Tibial nerve (tissue), 4 donors: ENCODE data around the gene CTNNA3. TPM values are rescaled to one million over a fixed set of nuclear protein-coding genes. Genes with fewer than 3 reads are reported as not detected.

ENCODE experiments used
- DNase-seq, 2 donors: peaks; one replicate each; pipeline ENCODE4 v3.0.0-alpha.2; 2019; ENCODE audit warnings: low spot score in 2 of 2
- H3K27ac ChIP-seq, 4 donors: fragments of 200-600 bp; sonication (generic) in 3 of 4; one replicate each; pipeline ENCODE4 v1.5.1; 2017 to 2019; ENCODE audit warnings: mild to moderate bottlenecking in 1 of 4
- H3K27me3 ChIP-seq, 2 donors: fragments of 200-600 bp; sonication (generic) in 1 of 2; one replicate each; pipeline versions ENCODE4 v1.5.1 to v1.6.0; 2017 to 2019
- H3K36me3 ChIP-seq, 3 donors: fragments of 200-600 bp; sonication (generic); one replicate each; pipeline ENCODE4 v1.5.1; 2018 to 2019
- H3K4me1 ChIP-seq, 4 donors: fragments of 200-600 bp; sonication (generic) in 3 of 4; one replicate each; pipeline ENCODE4 v1.5.1; 2017 to 2019
- H3K4me3 ChIP-seq, 4 donors: fragments of 200-600 bp; sonication (generic) in 3 of 4; one replicate each; pipeline ENCODE4 v1.5.1; 2017 to 2019; ENCODE audit warnings: mild to moderate bottlenecking in 1 of 4, moderate library complexity in 1 of 4
- H3K9me3 ChIP-seq, 4 donors: fragments of 200-600 bp; sonication (generic) in 3 of 4; one replicate each; pipeline ENCODE4 v1.5.1; 2017 to 2019
- CTCF ChIP-seq, 5 experiments: fragments of 200-600 bp in 3 of 5; fragments of 450-650 bp in 2 of 5; sonication (generic) in 3 of 5; IDR thresholded peaks; one replicate each; pipeline ENCODE4 v1.5.1; 2016 to 2019; ENCODE audit warnings: antibody characterized with exemption in 5 of 5, mild to moderate bottlenecking in 3 of 5, moderate library complexity in 2 of 5
- EP300 ChIP-seq, 2 donors: sonication (generic); formaldehyde crosslinking; IDR thresholded peaks; one replicate each; pipeline ENCODE4 v1.6.1; 2017; ENCODE audit warnings: antibody characterized with exemption in 2 of 2, mild to moderate bottlenecking in 1 of 2
- POLR2A ChIP-seq, 2 donors: fragments of 450-650 bp; IDR thresholded peaks; one replicate each; pipeline ENCODE4 v1.6.1; 2017; ENCODE audit warnings: antibody characterized with exemption in 2 of 2, mild to moderate bottlenecking in 2 of 2, moderate library complexity in 2 of 2
- WGBS, 2 donors: methylation state at CpG; one replicate each; pipeline ENCODE4 v1.1.5; 2018; 5-methylcytosine and 5-hydroxymethylcytosine counted together
- total RNA-seq, 4 donors: library from RNA; depleted of rRNA; stranded (reverse); fragments of >200 nt; gene quantifications; one replicate each; pipeline ENCODE4 v1.1.0, GENCODE V29; 2016

The CTNNA3 gene
- total RNA-seq, 4 donors from 2014 or later: 15.9 to 36.1 (median 23.1) TPM

- Histone ChIP-seq H3K27ac (no peak overlapping the region), H3K9me3 (no peaks in the 10 kb centered on the region), H3K36me3 (no peaks in the 10 kb centered on the region), H3K27me3 (no peaks in the 10 kb centered on the region), H3K4me1 (no peaks in the 10 kb centered on the region), H3K4me3 (no peak overlapping the region)
- no peak for DNase-seq
- 51 to 58% methylated on average over 1 of the region's 1 CpG for WGBS, 2 donors
- TF ChIP-seq EP300 (IDR thresholded peaks at IDR 0.05) (no peak), CTCF (IDR thresholded peaks at IDR 0.05) (no peak), POLR2A (IDR thresholded peaks at IDR 0.05) (no peak)
These were observed 851.6 kb downstream of the CTNNA3 start for GRCh38 chr10:66844176-66844942.

- no peaks in the 10 kb centered on the region for H3K4me1 ChIP-seq
- no peak for DNase-seq
- H3K36me3 ChIP-seq: no peaks in the 10 kb centered on the region
- WGBS, 2 donors: 20% methylated on average over 1 of the region's 1 CpG
- H3K27me3 ChIP-seq: no peaks in the 10 kb centered on the region
- H3K4me3 ChIP-seq: no peak overlapping the region
- TF ChIP-seq CTCF (IDR thresholded peaks at IDR 0.05): no peak
- no peak for TF ChIP-seq EP300 (IDR thresholded peaks at IDR 0.05)
- TF ChIP-seq POLR2A (IDR thresholded peaks at IDR 0.05): no peak
- no peaks in the 10 kb centered on the region for H3K9me3 ChIP-seq
- H3K27ac ChIP-seq: no peak overlapping the region
These were observed 852.6 kb downstream of the CTNNA3 start for GRCh38 chr10:66843396-66843795.

GRCh38 chr10:66842867-66843266 lies 853.1 kb downstream of the CTNNA3 start:
- Histone ChIP-seq H3K27me3 (no peaks in the 10 kb centered on the region), H3K4me1 (no peaks in the 10 kb centered on the region), H3K9me3 (no peaks in the 10 kb centered on the region), H3K27ac (no peak overlapping the region), H3K4me3 (no peak overlapping the region), H3K36me3 (no peaks in the 10 kb centered on the region)
- no peak for DNase-seq
- WGBS, 2 donors: 82 to 93% methylated on average over 4 of the region's 4 CpGs
- TF ChIP-seq CTCF (IDR thresholded peaks at IDR 0.05): no peak
- TF ChIP-seq EP300 (IDR thresholded peaks at IDR 0.05): no peak
- no peak for TF ChIP-seq POLR2A (IDR thresholded peaks at IDR 0.05)

- TF ChIP-seq POLR2A (IDR thresholded peaks at IDR 0.05) (no peak), CTCF (IDR thresholded peaks at IDR 0.05) (no peak), EP300 (IDR thresholded peaks at IDR 0.05) (no peak)
- no peak overlapping the region for H3K4me3 ChIP-seq
- H3K27me3 ChIP-seq: no peaks in the 10 kb centered on the region
- no peak overlapping the region for H3K27ac ChIP-seq
- no peaks in the 10 kb centered on the region for H3K9me3 ChIP-seq
- DNase-seq: no peak
- WGBS, 2 donors: 79 to 81% methylated on average over 2 of the region's 2 CpGs
- H3K36me3 ChIP-seq: no peaks in the 10 kb centered on the region
- H3K4me1 ChIP-seq: no peaks in the 10 kb centered on the region
These were observed 853.6 kb downstream of the CTNNA3 start for GRCh38 chr10:66842371-66842770.

GRCh38 chr10:66838656-66839055 lies 857.3 kb downstream of the CTNNA3 start:
- no peak for DNase-seq
- no peaks in the 10 kb centered on the region for H3K9me3 ChIP-seq
- TF ChIP-seq POLR2A (IDR thresholded peaks at IDR 0.05) (no peak), CTCF (IDR thresholded peaks at IDR 0.05) (no peak), EP300 (IDR thresholded peaks at IDR 0.05) (no peak)
- no peak overlapping the region for H3K4me3 ChIP-seq
- H3K27ac ChIP-seq: no peak overlapping the region
- H3K36me3 ChIP-seq: no peaks in the 10 kb centered on the region
- no peaks in the 10 kb centered on the region for H3K27me3 ChIP-seq
- no peaks in the 10 kb centered on the region for H3K4me1 ChIP-seq
- WGBS, 2 donors: 93 to 96% methylated on average over 3 of the region's 3 CpGs
